RWPE2 (cell line): ENCODE measurements around the gene C2orf81.
A peak's percentile ranks its signal among the peaks of the same experiment; 100 is the strongest.
"Not testable (repeated sequence)": the region's sequence is repeated elsewhere in the genome, so short reads cannot be mapped to it uniquely, and the experiment has no call there.

Experiments
- ATAC-seq: fragments of 200-7000 bp; cut with Tn5 transposase; 3 replicates; pipeline ENCODE4 v1.9.1; 2021; ENCODE audit warnings: low read depth
- DNase-seq: peaks from one replicate; pipeline ENCODE4 v3.0.0-alpha.2; 2020; ENCODE audit warnings: low spot score
- H3K27ac ChIP-seq: fragments of 450-650 bp; 2 replicates; pipeline ENCODE4 v1.5.1; 2017; ENCODE audit warnings: mild to moderate bottlenecking; ENCODE audit not compliant: poor library complexity, severe bottlenecking
- H3K27me3 ChIP-seq: fragments of 250-450 bp; sonication (Bioruptor Pico); 2 replicates; pipeline ENCODE4 v1.5.1; 2021; ENCODE audit warnings: mild to moderate bottlenecking, moderate library complexity; ENCODE audit not compliant: insufficient read depth, poor library complexity, severe bottlenecking
- H3K36me3 ChIP-seq: fragments of 250-450 bp; sonication (Bioruptor Pico); 2 replicates; pipeline ENCODE4 v1.5.1; 2020; ENCODE audit warnings: low read depth, mild to moderate bottlenecking, moderate library complexity
- H3K4me1 ChIP-seq: fragments of 250-450 bp; sonication (Bioruptor Pico); 2 replicates; pipeline ENCODE4 v1.5.1; 2021; ENCODE audit warnings: mild to moderate bottlenecking, moderate library complexity; ENCODE audit not compliant: insufficient read depth, poor library complexity, severe bottlenecking
- H3K4me3 ChIP-seq: fragments of 250-450 bp; sonication (Bioruptor Pico); 2 replicates; pipeline ENCODE4 v1.5.1; 2021; ENCODE audit warnings: mild to moderate bottlenecking, moderate library complexity; ENCODE audit not compliant: severe bottlenecking
- H3K9me3 ChIP-seq: fragments of 250-450 bp; sonication (Bioruptor Pico); 2 replicates; pipeline ENCODE4 v1.5.1; 2021; ENCODE audit warnings: mild to moderate bottlenecking, moderate library complexity; ENCODE audit not compliant: severe bottlenecking
- CTCF ChIP-seq: fragments of 450-650 bp; IDR thresholded peaks from one replicate; pipeline ENCODE4 v1.5.1; 2017; ENCODE audit warnings: mild to moderate bottlenecking, moderate library complexity; ENCODE audit not compliant: poor library complexity, severe bottlenecking

Gene C2orf81

GRCh38 chr2:74421221-74421870, at the start of gene C2orf81, which contains the start of gene WDR54:
Gene C2orf81, minus strand, starts transcription at chr2:74421619. Its CDS starts 59 bp downstream, at chr2:74421560.
Gene WDR54, plus strand, starts transcription at chr2:74421730. Its CDS starts 424 bp downstream, at chr2:74422154.
- ATAC-seq, result peak; percentile 60
- DNase-seq, result peak; percentile 88
- Histone ChIP-seq H3K4me3 (peak within 1 kb of the TSS; percentile 57), H3K36me3 (peaks cover 27% of the 10 kb centered on the region), H3K4me1 (peaks cover 27% of the 10 kb centered on the region), H3K9me3 (no peaks in the 10 kb centered on the region), H3K27me3 (no peaks in the 10 kb centered on the region), H3K27ac (peak within 1 kb of the TSS; percentile 92)
- no peak for TF ChIP-seq CTCF

DNA sequence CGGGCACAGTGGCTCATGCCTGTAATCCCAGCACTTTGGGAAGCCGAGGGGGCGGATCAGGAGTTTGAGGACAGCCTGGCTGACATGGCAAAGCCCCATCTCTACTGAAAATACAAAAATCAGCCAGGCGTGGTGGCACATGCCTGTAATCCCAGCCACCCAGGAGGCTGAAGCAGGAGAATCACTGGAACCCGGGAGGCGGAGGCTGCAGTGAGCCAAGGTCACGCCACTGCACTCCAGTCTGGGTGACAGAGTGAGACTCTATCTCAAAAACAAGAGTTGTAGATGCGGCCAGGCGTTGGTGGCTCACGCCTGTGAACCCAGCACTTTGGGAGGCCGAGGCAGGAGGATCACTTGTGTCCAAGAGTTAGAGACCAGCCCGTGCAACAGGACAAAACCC, 49.3 kb upstream of the C2orf81 start:
- peaks cover 12% of the 10 kb centered on the region; the same call in 1 of the 2 replicates for H3K36me3 ChIP-seq
- H3K27ac ChIP-seq, result peak overlapping the region; percentile 90
- H3K4me3 ChIP-seq, H3K9me3 ChIP-seq, ATAC-seq, DNase-seq, H3K27me3 ChIP-seq, H3K4me1 ChIP-seq: not testable (repeated sequence)

DNA sequence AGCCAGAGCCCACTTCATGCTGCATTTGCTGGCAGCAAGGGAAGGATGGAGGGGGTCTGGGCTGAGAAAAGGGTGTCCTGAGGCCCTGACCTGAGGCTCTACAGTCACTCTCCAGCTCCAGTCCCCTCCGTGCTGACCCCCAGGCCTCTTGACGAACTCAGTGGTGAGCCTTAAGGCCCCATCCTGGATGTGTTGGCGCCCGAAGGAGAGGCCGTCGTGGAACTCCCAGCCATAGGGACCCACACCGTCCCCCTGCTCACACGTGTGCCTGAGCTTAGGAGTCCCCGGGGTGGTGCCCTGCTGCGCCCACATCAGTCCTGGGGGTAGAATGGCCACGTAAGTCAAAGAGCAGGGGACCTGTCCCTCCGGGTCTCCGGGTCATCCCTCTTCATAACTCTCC, 43.0 kb upstream of the C2orf81 start:
- Histone ChIP-seq H3K27ac (peak overlapping the region; percentile 50), H3K4me1 (no peaks in the 10 kb centered on the region), H3K27me3 (no peaks in the 10 kb centered on the region), H3K36me3 (peaks cover 21% of the 10 kb centered on the region), H3K4me3 (peak overlapping the region; percentile 71), H3K9me3 (no peaks in the 10 kb centered on the region)
- peak; percentile 13 for ATAC-seq
- DNase-seq, result no peak
- TF ChIP-seq CTCF, result no peak

- Histone ChIP-seq H3K4me3 (no peak overlapping the region), H3K9me3 (no peaks in the 10 kb centered on the region), H3K27ac (no peak overlapping the region), H3K36me3 (peaks cover 21% of the 10 kb centered on the region), H3K27me3 (no peaks in the 10 kb centered on the region), H3K4me1 (no peaks in the 10 kb centered on the region)
- no peak for TF ChIP-seq CTCF
- ATAC-seq (no peak), DNase-seq (no peak)
Observed at GRCh38 chr2:74462786-74463105, 41.3 kb upstream of the C2orf81 start.

DNA sequence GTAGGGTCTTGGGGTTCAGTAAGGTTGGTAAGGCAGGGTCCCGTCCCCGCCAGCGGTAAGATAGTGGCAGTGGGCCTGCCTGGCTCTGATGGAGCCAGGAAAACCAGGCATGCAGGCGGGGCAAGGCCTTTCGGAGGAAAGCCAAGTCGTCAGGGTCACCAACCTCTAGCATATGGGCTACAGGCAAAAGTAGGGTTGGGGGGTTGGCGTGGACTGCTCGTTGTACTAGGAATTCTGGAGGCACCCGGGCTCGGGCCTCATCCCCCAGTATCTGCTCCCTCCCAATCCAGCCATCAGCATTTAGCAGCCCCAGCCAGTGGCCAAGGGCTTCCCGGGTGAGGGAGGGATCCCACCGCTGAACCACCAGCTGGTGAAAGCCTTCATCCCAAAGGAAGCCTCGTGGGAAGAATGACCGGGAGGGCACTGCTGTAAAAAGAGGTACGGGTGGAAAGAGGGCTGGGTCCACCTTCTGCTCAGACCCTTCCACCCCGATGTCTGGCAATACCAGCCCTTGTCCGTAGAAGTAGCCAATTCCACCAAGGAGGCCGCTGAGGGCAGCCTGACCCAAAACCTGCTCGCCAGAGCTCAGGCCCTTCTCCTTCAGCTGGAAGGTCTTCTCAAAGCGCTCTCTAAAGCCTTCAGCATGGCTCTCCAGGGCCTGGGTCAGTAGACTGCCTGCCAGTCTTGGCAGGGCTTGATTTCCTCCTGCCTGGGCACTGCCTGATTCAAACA, 40.8 kb upstream of the C2orf81 start:
- no peak for ATAC-seq
- H3K4me1 ChIP-seq, result no peaks in the 10 kb centered on the region
- no peak for TF ChIP-seq CTCF
- no peaks in the 10 kb centered on the region for H3K27me3 ChIP-seq
- no peaks in the 10 kb centered on the region for H3K9me3 ChIP-seq
- H3K36me3 ChIP-seq, result peaks cover 21% of the 10 kb centered on the region
- no peak overlapping the region for H3K4me3 ChIP-seq
- DNase-seq, result no peak
- H3K27ac ChIP-seq, result no peak overlapping the region
